Measurements from ENCODE around the gene RAB43. TPM values are rescaled to one million over a fixed set of nuclear protein-coding genes. Genes with fewer than 3 reads are reported as not detected.

Gene RAB43
- total RNA-seq, 2 donors from 2014 or later, result 33.3 to 42.6 TPM

GRCh38 chr3:129132097-129132866, 10.7 kb upstream of the RAB43 start:
- no peaks in the 10 kb centered on the region for H3K9me3 ChIP-seq
- TF ChIP-seq CTCF (IDR thresholded peaks at IDR 0.05), result no peak
- H3K27ac ChIP-seq, result no peak overlapping the region
- H3K27me3 ChIP-seq, result no peaks in the 10 kb centered on the region
- no peak overlapping the region for H3K4me3 ChIP-seq
- H3K4me1 ChIP-seq, result no peaks in the 10 kb centered on the region
- no peak for DNase-seq
- H3K36me3 ChIP-seq, result peaks cover 12% of the 10 kb centered on the region
- H3K9ac ChIP-seq (ENCODE audit: low read depth in 2 of 2, low read length in 2 of 2), result no peak overlapping the region
- intact Hi-C loops (cut with DNase I), result loop anchor here (10.0 kb wide), 1 partner anchor 227 kb away; no protein-coding TSS in a partner anchor

GRCh38 chr3:129131465-129132088, 10.0 kb upstream of the RAB43 start:
- H3K27ac ChIP-seq, result no peak overlapping the region
- no peaks in the 10 kb centered on the region for H3K4me1 ChIP-seq
- no peak for TF ChIP-seq CTCF (IDR thresholded peaks at IDR 0.05)
- H3K36me3 ChIP-seq, result peaks cover 12% of the 10 kb centered on the region
- no peak overlapping the region for H3K9ac ChIP-seq (ENCODE audit: low read depth in 2 of 2, low read length in 2 of 2)
- H3K27me3 ChIP-seq, result no peaks in the 10 kb centered on the region
- H3K9me3 ChIP-seq, result no peaks in the 10 kb centered on the region
- intact Hi-C loops (cut with DNase I), result loop anchor here (10.0 kb wide), 1 partner anchor 227 kb away; no protein-coding TSS in a partner anchor
- no peak for DNase-seq
- no peak overlapping the region for H3K4me3 ChIP-seq

GRCh38 chr3:129130291-129130813, 8.7 kb upstream of the RAB43 start:
- no peak for DNase-seq
- Histone ChIP-seq H3K4me1 (no peaks in the 10 kb centered on the region), H3K4me3 (no peak overlapping the region), H3K27me3 (no peaks in the 10 kb centered on the region), H3K36me3 (peaks cover 12% of the 10 kb centered on the region), H3K27ac (no peak overlapping the region), H3K9me3 (no peaks in the 10 kb centered on the region), H3K9ac (ENCODE audit: low read depth in 2 of 2, low read length in 2 of 2) (no peak overlapping the region)
- intact Hi-C loops (cut with DNase I), result loop anchor here (10.0 kb wide), 1 partner anchor 226 kb away; no protein-coding TSS in a partner anchor
- TF ChIP-seq CTCF (IDR thresholded peaks at IDR 0.05), result no peak

GRCh38 chr3:129128357-129129155, 7.0 kb upstream of the RAB43 start:
- Histone ChIP-seq H3K4me3 (no peak overlapping the region), H3K9me3 (no peaks in the 10 kb centered on the region), H3K27me3 (no peaks in the 10 kb centered on the region), H3K27ac (no peak overlapping the region), H3K36me3 (peaks cover 12% of the 10 kb centered on the region), H3K9ac (ENCODE audit: low read depth in 2 of 2, low read length in 2 of 2) (no peak overlapping the region), H3K4me1 (no peaks in the 10 kb centered on the region)
- TF ChIP-seq CTCF (IDR thresholded peaks at IDR 0.05), result no peak
- intact Hi-C loops (cut with DNase I), result no loop called here
- DNase-seq, result no peak

- intact Hi-C loops (cut with DNase I), result no loop called here
- DNase-seq, result no peak
- Histone ChIP-seq H3K27ac (no peak overlapping the region), H3K4me3 (no peak overlapping the region), H3K9ac (ENCODE audit: low read depth in 2 of 2, low read length in 2 of 2) (no peak overlapping the region), H3K27me3 (no peaks in the 10 kb centered on the region), H3K9me3 (no peaks in the 10 kb centered on the region), H3K4me1 (peaks cover 7% of the 10 kb centered on the region), H3K36me3 (peaks cover 12% of the 10 kb centered on the region)
- no peak for TF ChIP-seq CTCF (IDR thresholded peaks at IDR 0.05)
Observed at GRCh38 chr3:129126726-129127280, 5.2 kb upstream of the RAB43 start.
